ENCODE results near the gene RFLNA.

RFLNA gene

DNA sequence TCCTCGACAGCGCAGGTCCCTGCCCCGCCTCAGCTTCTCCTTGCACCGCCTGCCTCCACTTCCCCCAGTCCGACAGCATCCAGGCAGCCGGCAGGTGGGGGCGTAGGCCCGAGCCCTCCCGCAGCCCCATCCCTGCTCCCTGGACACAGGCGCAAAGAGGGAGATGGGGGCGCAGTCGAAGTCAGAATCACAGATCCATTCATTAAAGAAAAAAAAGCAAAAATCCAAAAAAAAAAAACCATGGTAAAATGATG is 41.2 kb downstream of the RFLNA start:
- DNase-seq (ENCODE audit: low read depth): no peak
- H3K4me3 ChIP-seq (ENCODE audit: low read depth, low read length): no peak overlapping the region
- TF ChIP-seq, protein P1, sequence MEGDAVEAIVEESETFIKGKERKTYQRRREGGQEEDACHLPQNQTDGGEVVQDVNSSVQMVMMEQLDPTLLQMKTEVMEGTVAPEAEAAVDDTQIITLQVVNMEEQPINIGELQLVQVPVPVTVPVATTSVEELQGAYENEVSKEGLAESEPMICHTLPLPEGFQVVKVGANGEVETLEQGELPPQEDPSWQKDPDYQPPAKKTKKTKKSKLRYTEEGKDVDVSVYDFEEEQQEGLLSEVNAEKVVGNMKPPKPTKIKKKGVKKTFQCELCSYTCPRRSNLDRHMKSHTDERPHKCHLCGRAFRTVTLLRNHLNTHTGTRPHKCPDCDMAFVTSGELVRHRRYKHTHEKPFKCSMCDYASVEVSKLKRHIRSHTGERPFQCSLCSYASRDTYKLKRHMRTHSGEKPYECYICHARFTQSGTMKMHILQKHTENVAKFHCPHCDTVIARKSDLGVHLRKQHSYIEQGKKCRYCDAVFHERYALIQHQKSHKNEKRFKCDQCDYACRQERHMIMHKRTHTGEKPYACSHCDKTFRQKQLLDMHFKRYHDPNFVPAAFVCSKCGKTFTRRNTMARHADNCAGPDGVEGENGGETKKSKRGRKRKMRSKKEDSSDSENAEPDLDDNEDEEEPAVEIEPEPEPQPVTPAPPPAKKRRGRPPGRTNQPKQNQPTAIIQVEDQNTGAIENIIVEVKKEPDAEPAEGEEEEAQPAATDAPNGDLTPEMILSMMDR (conservative IDR thresholded peaks at IDR 0.05; ENCODE audit: low read depth, low read length): no peak

DNA sequence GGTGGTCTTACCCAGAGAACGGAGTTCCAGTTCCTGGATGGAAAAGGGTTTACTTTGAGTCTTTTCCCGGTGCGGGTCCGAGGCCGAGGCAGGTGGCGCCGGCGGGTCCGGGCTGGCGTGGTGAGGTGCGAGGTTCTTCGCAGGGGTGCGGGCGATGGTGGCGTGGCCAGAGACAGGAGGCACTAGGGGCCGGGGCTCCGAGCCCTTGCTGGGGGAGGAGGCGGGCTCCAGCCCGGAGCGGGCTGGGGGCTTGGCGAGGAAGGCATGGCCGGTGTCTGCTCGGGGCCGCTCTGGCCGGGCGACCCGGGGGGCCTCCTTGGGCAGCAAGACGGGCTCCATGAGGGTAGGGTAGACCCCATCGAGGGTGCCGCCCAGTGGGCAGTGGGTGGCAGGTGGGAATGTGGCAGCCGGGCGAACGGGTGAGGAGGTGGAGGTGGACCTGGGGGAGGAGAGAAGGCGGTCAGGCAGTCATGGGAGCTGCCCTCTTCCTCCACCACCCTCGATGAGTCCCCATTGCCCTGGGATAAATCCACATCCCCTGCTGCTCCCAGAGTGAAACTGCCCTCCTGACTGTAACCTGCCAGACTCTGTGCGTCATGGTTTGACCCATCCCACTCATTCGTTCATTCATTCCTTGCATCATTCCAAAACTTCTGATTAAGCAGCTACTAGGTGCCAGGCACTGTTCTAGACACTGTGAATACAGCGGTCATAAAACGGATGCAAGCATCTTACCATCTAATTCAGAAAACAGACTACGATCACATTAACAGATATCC is 42.0 kb downstream of the RFLNA start:
- TF ChIP-seq, protein P1 (conservative IDR thresholded peaks at IDR 0.05; ENCODE audit: low read depth, low read length): no peak
- no peak for DNase-seq (ENCODE audit: low read depth)
- no peak overlapping the region for H3K4me3 ChIP-seq (ENCODE audit: low read depth, low read length)

DNA sequence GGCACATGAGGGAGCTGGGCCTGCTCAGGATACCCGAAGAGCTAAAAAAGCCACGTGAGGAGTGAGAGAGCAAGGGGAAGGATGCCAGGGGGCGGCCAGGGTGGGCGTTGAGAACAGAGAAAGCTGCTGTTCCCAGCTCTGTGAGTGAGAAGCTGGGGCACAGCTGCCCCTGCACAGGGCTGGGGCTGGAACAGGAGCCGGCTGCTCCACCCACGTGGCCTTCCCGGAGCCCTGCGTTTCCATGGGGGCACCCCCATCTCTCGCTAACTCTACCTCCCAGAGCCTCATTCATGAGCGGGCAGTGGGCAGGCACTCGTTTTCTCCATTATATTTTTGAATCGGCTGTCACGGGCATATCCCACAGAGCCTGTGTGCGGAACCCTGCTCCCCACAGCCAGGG is 42.7 kb downstream of the RFLNA start:
- DNase-seq (ENCODE audit: low read depth): no peak
- TF ChIP-seq, protein P1 (conservative IDR thresholded peaks at IDR 0.05; ENCODE audit: low read depth, low read length): no peak
- no peak overlapping the region for H3K4me3 ChIP-seq (ENCODE audit: low read depth, low read length)

DNA sequence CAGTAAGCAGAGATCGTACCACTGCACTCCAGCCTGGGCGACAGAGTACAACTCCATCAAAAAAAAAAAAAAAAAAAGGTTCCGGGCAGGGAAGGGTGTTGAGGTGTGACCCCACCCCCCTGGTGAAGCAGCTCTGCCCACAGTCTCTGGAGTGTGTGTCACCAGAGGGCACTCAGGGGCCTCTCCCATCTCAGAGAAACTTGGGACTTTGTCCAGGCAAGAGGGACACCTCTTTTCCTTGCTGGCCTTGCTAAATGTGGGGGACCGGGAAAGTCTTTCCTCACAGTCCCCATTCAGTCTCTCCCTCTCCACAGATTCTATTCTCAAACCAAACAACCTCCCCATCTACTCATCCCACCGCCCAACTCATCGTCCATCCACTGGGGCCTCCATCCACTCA is 43.6 kb downstream of the RFLNA start:
- H3K4me3 ChIP-seq (ENCODE audit: low read depth, low read length): no peak overlapping the region
- TF ChIP-seq, protein P1 (conservative IDR thresholded peaks at IDR 0.05; ENCODE audit: low read depth, low read length): no peak
- no peak for DNase-seq (ENCODE audit: low read depth)

DNA sequence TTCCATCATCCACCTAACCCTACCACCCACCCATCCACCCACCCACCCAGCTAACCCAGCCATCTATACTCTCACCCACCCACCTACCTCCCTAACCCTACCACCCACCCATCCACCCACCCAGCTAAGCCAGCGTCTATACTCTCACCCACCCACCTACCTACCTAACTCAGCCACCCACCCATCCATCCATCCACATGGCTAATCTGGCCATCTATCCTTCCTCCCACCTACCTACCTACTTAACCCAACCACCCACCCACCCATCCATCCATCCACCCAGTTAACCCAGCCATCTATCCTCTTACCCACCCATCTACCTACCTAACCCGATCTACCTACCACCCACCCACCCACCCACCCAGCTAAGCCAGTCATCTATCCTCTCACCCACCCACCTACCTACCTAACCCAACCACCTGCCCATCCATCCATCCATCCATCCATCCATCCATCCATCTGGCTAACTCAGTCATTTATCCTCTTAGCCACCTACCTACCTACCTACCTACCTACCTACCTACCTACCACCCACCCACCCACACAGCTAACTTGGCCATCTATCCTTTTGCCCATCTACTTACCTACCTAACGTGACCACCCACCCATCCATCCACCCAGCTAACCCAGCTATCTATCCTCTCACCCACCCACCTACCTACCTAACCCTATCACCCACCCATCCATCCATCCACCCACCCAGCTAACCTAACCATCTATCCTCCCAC is 44.1 kb downstream of the RFLNA start:
- TF ChIP-seq, protein P1 (conservative IDR thresholded peaks at IDR 0.05; ENCODE audit: low read depth, low read length): no peak
- DNase-seq (ENCODE audit: low read depth): no peak
- no peak overlapping the region for H3K4me3 ChIP-seq (ENCODE audit: low read depth, low read length)

DNA sequence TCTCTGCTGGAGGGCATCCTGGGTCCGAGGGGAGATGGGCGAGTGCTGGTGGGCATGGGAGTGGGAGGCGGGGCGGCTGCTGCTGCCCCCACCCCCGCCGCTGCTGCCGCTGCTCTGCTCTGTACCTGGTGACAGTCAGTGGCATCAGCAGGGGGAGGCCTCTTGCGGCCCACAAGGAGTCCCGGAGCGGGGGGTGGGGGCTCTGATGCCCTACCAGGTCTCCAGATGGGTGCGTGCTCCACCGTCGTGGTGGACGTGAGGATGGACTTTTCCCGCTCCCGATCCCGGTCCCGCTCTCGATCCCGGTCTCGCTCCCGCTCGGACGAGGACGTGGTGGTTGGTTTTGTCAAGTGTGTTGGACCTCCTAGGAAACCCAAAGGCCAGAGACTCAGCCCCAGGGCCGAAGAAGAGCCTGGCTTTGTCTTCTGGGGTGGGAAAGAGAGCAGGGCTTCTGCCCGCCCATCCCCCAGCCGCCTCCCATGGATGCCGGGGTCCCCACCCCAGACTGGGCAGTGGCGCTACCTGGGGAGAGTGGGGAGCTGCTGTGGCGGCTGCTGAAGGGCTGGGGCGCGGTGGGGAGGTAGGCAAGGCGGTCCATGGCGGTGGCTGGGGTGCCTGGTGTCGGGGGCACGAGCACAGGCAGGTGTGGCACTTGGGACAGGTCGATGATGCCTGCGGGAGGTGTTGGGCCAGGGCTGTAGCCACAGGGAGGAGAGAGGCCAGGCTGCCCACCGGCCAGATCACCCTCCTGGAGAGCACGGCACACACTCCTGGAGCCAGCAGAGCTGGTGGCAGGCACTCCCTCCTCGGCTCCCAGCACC is 45.4 kb downstream of the RFLNA start:
- TF ChIP-seq, protein P1 (conservative IDR thresholded peaks at IDR 0.05; ENCODE audit: low read depth, low read length): no peak
- H3K4me3 ChIP-seq (ENCODE audit: low read depth, low read length): no peak overlapping the region
- no peak for DNase-seq (ENCODE audit: low read depth)

Data from choroid plexus epithelial cell (primary cell).